SK-N-SH treated with all-trans-retinoic acid at 6 μM for 48 hours (cell line): Measurements from ENCODE around the gene GPR160.

ENCODE experiments used
- ATAC-seq: fragments of 200-7000 bp; cut with Tn5 transposase; 3 replicates; pipeline ENCODE4 v1.9.1; 2020; ENCODE audit warnings: mild to moderate bottlenecking, moderate library complexity
- ARNTL ChIP-seq: fragments of 450-650 bp; formaldehyde crosslinking; IDR thresholded peaks from 2 replicates; pipeline ENCODE4 v1.5.0; 2020; ENCODE audit warnings: low read depth, mild to moderate bottlenecking, moderate library complexity, borderline replicate concordance
- BACH2 ChIP-seq: fragments of 250-450 bp; sonication (Bioruptor Pico); IDR thresholded peaks from 2 replicates; pipeline ENCODE4 v1.9.0; 2021; ENCODE audit warnings: mild to moderate bottlenecking, borderline replicate concordance
- CREB5 ChIP-seq: fragments of 250-450 bp; sonication (Bioruptor Pico); IDR thresholded peaks from 2 replicates; pipeline ENCODE4 v1.5.1; 2020; ENCODE audit warnings: low read depth, mild to moderate bottlenecking, moderate library complexity
- CSDC2 ChIP-seq: fragments of 250-450 bp; sonication (Bioruptor Pico); IDR thresholded peaks from 2 replicates; pipeline ENCODE4 v1.5.0; 2020; ENCODE audit warnings: mild to moderate bottlenecking, moderate library complexity
- CSRNP3 ChIP-seq: fragments of 250-450 bp; sonication (Bioruptor Pico); IDR thresholded peaks from 2 replicates; pipeline ENCODE4 v1.5.1; 2021; ENCODE audit warnings: mild to moderate bottlenecking, moderate library complexity
- ESRRG ChIP-seq: fragments of 250-450 bp; sonication (Bioruptor Pico); IDR thresholded peaks from 2 replicates; pipeline ENCODE4 v1.6.1; 2021; ENCODE audit warnings: mild to moderate bottlenecking
- GLIS3 ChIP-seq: fragments of 250-450 bp; sonication (Bioruptor Pico); IDR thresholded peaks from 2 replicates; pipeline ENCODE4 v1.5.0; 2020; ENCODE audit warnings: mild to moderate bottlenecking, moderate library complexity
- ISL1 ChIP-seq: fragments of 250-450 bp; sonication (Bioruptor Pico); IDR thresholded peaks from 2 replicates; pipeline ENCODE4 v2.1.2; 2022; ENCODE audit warnings: mild to moderate bottlenecking, moderate library complexity
- OSR1 ChIP-seq: fragments of 250-450 bp; sonication (Bioruptor Pico); IDR thresholded peaks from 2 replicates; pipeline ENCODE4 v1.8.0; 2022; ENCODE audit warnings: moderate library complexity, mild to moderate bottlenecking, inconsistent platforms
- PATZ1 ChIP-seq: fragments of 250-450 bp; sonication (Bioruptor Pico); IDR thresholded peaks from 2 replicates; pipeline ENCODE4 v1.8.0; 2020; ENCODE audit warnings: mild to moderate bottlenecking, moderate library complexity, borderline replicate concordance
- POU6F1 ChIP-seq: fragments of 250-450 bp; sonication (Bioruptor Pico); IDR thresholded peaks from 2 replicates; pipeline ENCODE4 v1.8.0; 2021; ENCODE audit warnings: low read depth, mild to moderate bottlenecking, moderate library complexity, borderline replicate concordance
- PPARA ChIP-seq: fragments of 250-450 bp; sonication (Bioruptor Pico); IDR thresholded peaks from 2 replicates; pipeline ENCODE4 v1.5.0; 2020; ENCODE audit warnings: mild to moderate bottlenecking, borderline replicate concordance
- RARB ChIP-seq: fragments of 250-450 bp; sonication (Bioruptor Pico); IDR thresholded peaks from 2 replicates; pipeline ENCODE4 v1.8.0; 2021; ENCODE audit warnings: mild to moderate bottlenecking, moderate library complexity
- SNAI2 ChIP-seq: fragments of 250-450 bp; sonication (Bioruptor Pico); IDR thresholded peaks from 2 replicates; pipeline ENCODE4 v1.5.0; 2020; ENCODE audit warnings: mild to moderate bottlenecking, moderate library complexity
- TCF4 ChIP-seq: fragments of 250-450 bp; sonication (Bioruptor Pico); IDR thresholded peaks from 2 replicates; pipeline ENCODE4 v1.8.0; 2021; ENCODE audit warnings: mild to moderate bottlenecking, moderate library complexity, borderline replicate concordance
- TOX ChIP-seq: fragments of 250-450 bp; sonication (Bioruptor Pico); IDR thresholded peaks from 2 replicates; pipeline ENCODE4 v1.8.0; 2021; ENCODE audit warnings: mild to moderate bottlenecking, moderate library complexity, borderline replicate concordance
- TSHZ2 ChIP-seq: fragments of 250-450 bp; sonication (Bioruptor Pico); IDR thresholded peaks from 2 replicates; pipeline ENCODE4 v1.5.0; 2020; ENCODE audit warnings: mild to moderate bottlenecking, moderate library complexity
- ZC3H10 ChIP-seq: fragments of 250-450 bp; sonication (Bioruptor Pico); IDR thresholded peaks from 2 replicates; pipeline ENCODE4 v1.5.1; 2021; ENCODE audit warnings: mild to moderate bottlenecking, moderate library complexity
- ZFP30 ChIP-seq: fragments of 450-650 bp; formaldehyde crosslinking; IDR thresholded peaks from 2 replicates; pipeline ENCODE4 v1.5.0; 2022; ENCODE audit warnings: mild to moderate bottlenecking, moderate library complexity
- ZNF565 ChIP-seq: fragments of 450-650 bp; formaldehyde crosslinking; conservative IDR thresholded peaks from 2 replicates; pipeline ENCODE4 v1.5.0; 2020; ENCODE audit warnings: low read depth, mild to moderate bottlenecking, moderate library complexity
- ZNF70 ChIP-seq: fragments of 450-650 bp; formaldehyde crosslinking; IDR thresholded peaks from 2 replicates; pipeline ENCODE4 v1.5.0; 2020; ENCODE audit warnings: mild to moderate bottlenecking, moderate library complexity
- ZNF8 ChIP-seq: fragments of 450-650 bp; formaldehyde crosslinking; IDR thresholded peaks from 2 replicates; pipeline ENCODE4 v1.5.0; 2020; ENCODE audit warnings: mild to moderate bottlenecking, moderate library complexity

The GPR160 gene

GRCh38 chr3:169992781-169993180, 45.0 kb upstream of the GPR160 start:
- no peak for ATAC-seq
- no peak for TF ChIP-seq TSHZ2 (CRISPR knock-in tag)
- TF ChIP-seq CSDC2 (CRISPR knock-in tag): no peak
- TF ChIP-seq PPARA (CRISPR knock-in tag): no peak

- TF ChIP-seq ZFP30 (CRISPR knock-in tag) (no peak), OSR1 (CRISPR knock-in tag) (no peak), PATZ1 (CRISPR knock-in tag) (no peak), ZC3H10 (CRISPR knock-in tag) (no peak), TOX (no peak), CREB5 (CRISPR knock-in tag) (no peak), TCF4 (no peak), BACH2 (CRISPR knock-in tag) (no peak), ISL1 (CRISPR knock-in tag) (no peak), SNAI2 (no peak), POU6F1 (CRISPR knock-in tag) (no peak), ZNF565 (CRISPR knock-in tag) (no peak), ARNTL (no peak), RARB (no peak), GLIS3 (CRISPR knock-in tag) (no peak), CSRNP3 (CRISPR knock-in tag) (no peak), CSDC2 (CRISPR knock-in tag) (no peak), ZNF70 (CRISPR knock-in tag) (no peak), PPARA (CRISPR knock-in tag) (no peak), ZNF8 (CRISPR knock-in tag) (no peak)
- ATAC-seq: no peak
Measured at GRCh38 chr3:169993761-169994160, 44.0 kb upstream of the GPR160 start.

GRCh38 chr3:169996063-169996462, 41.7 kb upstream of the GPR160 start:
- no peak for ATAC-seq
- no peak for TF ChIP-seq TOX
- no peak for TF ChIP-seq ESRRG (CRISPR knock-in tag)
- TF ChIP-seq ZNF70 (CRISPR knock-in tag): no peak
- TF ChIP-seq ZNF8 (CRISPR knock-in tag): no peak
- TF ChIP-seq PATZ1 (CRISPR knock-in tag): no peak
- no peak for TF ChIP-seq CSDC2 (CRISPR knock-in tag)
